Endometrial microvascular endothelial cells (primary cell): ENCODE data around the gene B3GAT1. TPM values are rescaled to one million over a fixed set of nuclear protein-coding genes. Genes with fewer than 3 reads are reported as not detected.
"Not testable (repeated sequence)": the region's sequence is repeated elsewhere in the genome, so short reads cannot be mapped to it uniquely, and the experiment has no call there.

Experiments
- in situ Hi-C: cut with HindIII; loops from 2 replicates; pipeline ENCODE4 v1.10.0; 2017; ENCODE audit warnings: low sequenced_read_pairs, low pct_unique_long_range_greater_than_20kb; ENCODE audit errors: inconsistent ontology term
- total RNA-seq: library from RNA; depleted of rRNA; stranded (reverse); fragments of >200 nt; gene quantifications from one replicate; pipeline ENCODE4 v1.2.3, GENCODE V29; 2015; ENCODE audit errors: inconsistent ontology term

The B3GAT1 gene
- total RNA-seq, 1 donor from 2014 or later = not detected

DNA sequence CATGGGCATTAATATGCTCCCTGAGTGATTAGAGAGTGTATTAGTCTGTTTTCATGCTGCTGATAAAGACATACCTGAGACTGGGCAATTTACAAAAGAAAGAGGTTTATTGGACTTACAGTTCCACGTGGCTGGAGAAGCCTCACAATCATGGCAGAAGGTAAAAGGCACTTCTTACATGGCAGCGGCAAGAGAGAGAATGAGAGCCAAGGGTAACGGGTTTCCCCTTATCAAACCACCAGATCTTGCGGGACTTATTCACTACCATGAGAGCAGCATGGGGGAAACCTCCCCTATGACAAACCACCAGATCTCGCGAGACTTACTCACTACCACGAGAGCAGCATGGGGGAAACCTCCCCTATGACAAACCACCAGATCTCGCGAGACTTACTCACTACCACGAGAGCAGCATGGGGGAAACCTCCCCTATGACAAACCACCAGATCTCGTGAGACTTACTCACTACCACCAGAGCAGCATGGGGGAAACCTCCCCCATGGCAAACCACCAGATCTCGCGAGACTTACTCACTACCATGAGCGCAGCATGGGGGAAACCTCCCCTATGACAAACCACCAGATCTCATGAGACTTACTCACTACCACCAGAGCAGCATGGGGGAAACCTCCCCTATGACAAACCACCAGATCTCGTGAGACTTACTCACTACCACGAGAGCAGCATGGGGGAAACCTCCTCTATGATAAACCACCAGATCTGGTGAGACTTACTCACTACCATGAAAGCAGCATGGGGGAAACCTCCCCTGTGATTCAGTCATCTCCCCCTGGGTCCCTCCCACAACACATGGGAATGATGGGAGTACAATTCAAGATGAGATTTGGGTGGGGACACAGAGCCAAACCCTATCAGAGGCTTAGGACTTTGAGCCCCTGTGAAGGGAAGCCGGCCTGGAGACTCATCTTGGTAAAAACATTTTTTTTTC is 32.4 kb upstream of the B3GAT1 start:
- in situ Hi-C loops = not testable (repeated sequence)

DNA sequence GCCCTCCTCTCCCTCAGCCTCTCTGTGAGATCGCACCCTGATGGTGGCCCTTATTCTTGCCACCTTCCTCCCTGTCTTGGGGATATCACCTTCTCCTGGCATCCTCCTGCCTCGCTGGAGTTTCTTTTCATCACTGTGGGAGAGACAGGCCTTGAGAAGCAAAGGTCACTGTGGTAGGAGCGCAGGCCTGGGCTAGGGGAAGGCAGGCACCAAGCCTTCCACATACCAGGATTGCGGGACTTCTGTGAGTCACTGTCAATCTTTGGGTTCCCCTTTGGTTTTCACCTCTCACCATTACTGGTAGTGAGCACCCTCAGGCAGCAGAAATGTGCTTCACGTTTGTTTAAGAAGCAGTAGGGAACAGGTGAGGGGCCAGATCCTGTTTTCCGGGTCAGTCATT is 31.2 kb upstream of the B3GAT1 start:
- in situ Hi-C loops = no loop called here

- in situ Hi-C loops = no loop called here
These were observed 30.2 kb upstream of the B3GAT1 start for GRCh38 chr11:134442246-134442645.

DNA sequence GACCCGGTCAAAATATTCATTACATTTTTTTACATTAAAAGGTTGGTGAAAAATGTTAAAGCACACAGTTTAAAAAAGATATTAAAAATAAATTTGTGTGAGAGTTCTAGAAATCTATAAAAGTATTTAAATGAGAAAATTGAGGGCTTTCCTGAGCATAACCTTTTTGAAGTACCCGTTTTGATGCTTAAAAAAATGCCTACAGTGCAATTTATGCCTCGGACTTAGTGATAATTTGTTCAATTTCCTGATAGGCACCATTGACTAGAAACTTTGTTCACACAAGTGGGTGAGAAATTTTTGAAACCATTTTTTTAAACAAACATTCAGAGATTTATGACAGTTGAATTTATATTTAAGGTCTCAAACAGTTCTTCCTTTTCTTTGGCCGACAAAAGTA is 29.7 kb upstream of the B3GAT1 start:
- in situ Hi-C loops = no loop called here

DNA sequence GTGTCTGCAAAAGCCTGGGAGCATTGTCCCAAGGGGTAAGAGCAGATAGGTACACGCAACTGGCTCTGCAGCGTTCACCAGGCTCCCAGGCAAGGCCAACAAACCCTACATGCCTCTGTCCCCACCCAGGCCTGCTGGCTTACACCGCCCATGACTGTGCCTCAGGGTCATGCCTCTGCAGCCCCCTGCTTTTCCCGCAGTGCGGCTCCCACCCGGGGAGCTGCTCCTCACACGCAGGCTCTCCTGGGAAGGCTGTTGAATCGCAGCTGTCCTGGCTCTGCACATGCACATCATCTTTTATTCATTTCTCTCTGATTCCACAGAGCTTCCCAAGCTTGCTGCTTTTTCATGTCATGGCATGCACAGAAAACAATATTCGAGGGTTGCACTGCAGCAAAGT is 29.2 kb upstream of the B3GAT1 start:
- in situ Hi-C loops = no loop called here

GRCh38 chr11:134440851-134441250 is 28.8 kb upstream of the B3GAT1 start:
- in situ Hi-C loops = no loop called here

DNA sequence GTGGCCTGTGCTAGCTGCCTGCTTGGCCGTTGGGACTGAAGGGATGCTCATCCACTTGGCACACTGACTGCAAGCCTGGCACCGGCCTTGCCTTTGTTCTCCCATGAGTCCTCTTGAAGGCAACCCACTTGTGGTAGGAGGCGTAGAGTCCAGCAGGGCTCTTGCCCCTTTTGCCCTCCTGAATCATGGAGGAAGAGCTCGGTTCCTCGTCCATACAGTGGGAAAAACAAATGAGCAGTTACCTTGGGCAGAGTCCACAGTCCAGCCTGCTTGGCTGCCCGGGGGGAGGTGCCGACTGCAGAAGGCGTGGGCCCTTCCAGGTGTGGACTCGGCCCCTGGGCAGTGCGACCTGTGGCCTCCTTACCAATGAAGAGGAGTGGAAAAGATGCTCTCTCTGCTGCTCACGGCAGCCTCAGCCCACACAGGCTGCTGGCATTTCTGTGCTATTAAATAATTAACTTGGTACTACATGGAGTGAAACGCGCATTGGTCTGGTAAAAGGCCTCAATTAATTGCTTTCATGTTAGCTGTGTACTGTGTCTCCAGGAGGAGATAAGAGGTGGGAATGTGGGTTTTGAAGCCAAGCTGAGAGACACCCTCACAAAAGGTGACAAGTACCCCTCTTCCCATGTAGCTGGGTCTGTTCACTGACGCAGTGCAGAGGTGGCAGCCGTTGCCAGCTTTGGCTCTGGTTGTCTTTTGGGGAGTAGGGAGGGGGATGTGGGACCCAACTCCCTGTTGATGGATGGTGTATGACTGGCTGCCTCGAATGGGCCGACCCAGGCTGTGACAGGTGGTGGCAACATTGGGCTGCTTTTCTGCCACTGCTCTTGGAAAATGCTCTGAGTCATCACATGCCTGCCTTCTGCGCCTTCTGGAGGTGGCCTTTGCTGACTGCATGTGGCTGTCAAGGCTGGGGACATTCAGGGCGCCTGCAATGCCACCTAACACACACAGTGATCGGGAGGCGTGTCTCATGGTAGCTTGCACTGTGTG is 26.8 kb upstream of the B3GAT1 start:
- in situ Hi-C loops = no loop called here

DNA sequence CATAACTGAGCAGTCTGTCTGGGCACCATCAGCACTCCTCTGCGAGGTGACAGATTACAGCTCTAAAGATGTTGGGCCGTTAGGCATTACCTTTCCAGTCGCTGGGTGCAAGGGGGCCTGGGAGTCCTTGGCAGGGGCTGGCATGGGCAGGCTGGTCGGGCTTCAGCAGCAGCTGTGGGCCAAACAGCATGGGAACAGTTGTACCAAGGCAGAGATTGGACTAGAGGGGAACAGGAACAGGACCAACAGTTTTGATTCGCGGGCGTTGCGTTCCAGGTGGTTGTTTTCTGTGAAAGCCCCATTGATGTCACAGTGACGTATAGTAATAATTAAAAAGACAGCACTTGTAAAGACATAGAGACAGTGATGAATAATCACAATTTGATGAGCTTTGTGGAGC is 25.8 kb upstream of the B3GAT1 start:
- in situ Hi-C loops = no loop called here

DNA sequence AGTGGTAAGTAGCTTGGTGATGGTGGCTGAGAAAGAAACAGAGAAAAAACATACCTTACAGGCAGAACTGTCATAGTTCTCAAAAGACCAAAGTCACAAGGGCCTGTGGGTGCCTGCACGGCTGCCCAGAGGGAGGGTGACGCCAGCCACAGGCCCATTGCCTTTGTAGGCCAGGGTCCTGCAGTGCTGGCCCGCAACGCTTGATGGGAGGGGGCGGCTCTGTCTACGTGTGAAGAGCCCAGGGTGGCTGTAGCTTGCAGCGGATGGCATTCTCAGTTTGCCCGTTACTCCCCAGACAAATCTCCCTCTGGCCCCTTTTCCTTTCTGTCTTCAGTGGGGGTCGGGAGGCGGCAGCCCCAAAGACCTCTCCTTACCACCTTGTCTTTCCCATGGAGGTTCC is 24.7 kb upstream of the B3GAT1 start:
- in situ Hi-C loops = no loop called here

DNA sequence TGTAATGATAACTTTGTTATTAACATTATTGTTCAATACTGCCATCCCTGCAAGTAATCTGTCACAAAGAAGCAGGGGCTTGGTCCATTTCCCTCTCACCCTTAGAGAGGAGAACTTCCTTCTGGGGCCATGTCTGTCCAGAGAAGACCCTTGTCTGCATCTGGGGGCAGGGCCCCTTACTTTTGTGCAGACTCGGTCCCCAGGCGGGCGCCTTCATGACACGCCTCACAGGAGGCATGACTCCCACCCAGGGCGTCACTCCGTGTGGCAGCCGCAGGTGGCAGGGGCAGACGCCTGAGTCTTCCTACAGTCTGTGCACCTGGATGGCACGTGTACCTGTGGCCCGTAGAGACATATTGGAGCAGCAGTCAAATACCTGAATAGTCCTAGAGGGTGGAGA is 21.8 kb upstream of the B3GAT1 start:
- in situ Hi-C loops = no loop called here

DNA sequence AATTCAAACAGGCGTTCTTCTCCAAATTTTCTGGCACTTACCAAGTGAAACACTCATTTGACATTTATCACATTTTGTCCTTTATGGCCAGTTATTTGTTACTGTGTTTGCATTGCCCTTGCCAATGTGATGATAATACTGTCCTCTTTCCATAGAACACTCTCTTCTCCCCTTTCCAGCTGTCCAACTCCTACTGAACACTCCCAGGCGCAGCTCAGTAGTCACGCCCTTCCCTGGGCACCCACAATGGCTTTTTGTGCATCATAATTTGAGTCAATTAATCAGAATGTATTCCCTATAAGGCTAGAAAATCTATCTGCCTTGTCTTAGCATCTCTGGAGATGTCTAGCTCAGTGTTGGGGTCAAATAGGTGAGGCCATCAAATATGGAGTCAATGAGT is 21.2 kb upstream of the B3GAT1 start:
- in situ Hi-C loops = no loop called here

DNA sequence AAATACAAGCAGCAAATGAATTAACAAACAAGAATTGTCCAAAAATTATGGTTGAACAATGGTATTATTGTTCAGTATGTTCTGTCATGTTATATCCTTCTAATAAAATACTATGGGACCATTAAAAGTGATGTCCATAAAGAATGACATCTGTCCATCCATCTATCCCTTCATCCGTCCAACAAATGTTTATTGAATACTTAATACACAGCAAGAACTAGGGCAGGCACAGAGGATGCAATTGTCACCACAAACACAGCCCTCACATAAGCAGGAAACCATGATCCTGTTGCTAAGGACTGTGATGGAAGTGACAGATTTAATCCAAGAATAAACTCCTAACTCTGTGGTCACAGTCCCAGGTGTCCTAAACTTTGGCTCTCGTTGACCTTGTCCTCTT is 20.7 kb upstream of the B3GAT1 start:
- in situ Hi-C loops = no loop called here

- in situ Hi-C loops = no loop called here
These were observed 17.1 kb upstream of the B3GAT1 start for GRCh38 chr11:134429106-134429505.

DNA sequence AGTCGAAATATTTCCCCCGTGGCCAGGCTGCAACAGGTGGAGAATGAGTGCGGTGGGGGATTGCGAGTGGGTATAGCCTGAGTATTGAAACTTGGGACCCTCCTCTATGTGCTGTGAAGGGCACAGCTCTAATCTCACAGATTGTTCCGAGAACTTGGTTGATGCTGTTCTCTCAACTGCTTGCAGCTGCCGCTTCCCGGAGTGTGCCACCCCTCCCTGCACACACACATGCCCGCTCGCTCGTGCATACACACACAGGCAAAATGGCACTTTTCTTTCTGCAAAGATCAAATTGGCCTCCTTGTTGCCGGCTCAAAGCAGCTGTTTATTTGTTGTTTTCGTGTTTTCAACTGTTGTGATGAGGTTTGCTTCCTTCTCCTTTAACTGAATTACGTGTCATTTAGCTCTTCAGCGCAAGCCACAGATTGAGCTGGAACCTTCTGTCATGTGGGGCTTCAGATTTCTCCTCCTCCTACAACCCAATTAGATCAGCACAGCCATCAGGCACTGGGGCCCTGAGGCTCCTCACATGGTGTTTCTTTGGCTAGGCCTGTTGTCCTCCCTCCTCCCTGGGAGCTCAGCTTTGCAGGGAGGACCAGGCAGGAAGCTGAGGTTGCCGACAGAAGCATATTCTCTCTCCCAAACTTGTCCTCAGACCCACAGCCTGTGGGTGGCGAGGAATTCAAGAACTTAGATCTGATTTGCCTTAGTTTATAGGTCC is 13.9 kb upstream of the B3GAT1 start:
- in situ Hi-C loops = no loop called here

- in situ Hi-C loops = no loop called here
These were observed 13.4 kb upstream of the B3GAT1 start for GRCh38 chr11:134425413-134425812.

GRCh38 chr11:134423106-134423505 is 11.1 kb upstream of the B3GAT1 start:
- in situ Hi-C loops = no loop called here

DNA sequence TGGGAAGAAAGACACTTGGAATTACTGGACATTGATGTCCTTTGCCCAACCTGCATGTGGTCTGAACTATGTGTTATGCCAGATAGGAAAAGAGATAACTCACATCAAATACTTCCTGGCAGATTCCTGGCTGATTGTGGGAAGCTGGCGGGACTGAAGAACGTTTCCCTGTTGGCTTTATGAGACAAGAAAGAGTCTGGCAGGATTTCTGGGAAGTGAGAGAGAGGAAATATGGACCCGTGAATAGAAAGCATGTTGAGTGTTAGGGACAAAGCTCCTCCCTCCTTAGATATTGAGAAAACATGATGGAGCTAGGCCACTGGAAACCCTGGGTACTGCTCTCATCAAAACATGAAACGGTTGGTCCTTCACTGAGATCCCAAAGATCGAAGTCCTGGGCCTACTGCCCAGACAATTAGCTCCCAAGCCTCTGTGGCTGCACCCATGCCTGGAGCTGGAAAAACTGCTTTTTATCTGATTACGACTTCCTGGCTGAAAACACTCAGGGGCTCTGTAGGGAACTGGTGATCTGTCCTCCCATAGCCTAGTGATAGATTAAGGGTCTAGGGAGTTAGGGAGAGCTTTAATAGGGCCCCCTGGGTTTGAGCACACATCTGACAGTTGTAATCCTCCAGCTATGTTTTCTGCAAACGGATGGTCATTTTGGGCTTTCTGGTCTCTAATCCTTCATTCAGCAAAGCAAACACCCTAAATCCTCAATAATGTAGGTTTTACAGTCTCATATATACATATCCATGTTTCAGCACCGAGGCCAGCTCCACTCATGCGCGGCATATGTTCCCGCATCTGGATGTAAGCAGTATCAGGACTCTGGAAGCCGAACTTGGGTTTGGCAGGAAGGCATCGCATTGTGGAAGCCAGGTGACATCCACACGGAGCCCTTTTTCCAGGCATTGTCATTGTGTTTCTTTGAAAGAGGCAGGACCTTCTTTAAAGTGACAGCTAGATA is 6.1 kb upstream of the B3GAT1 start:
- in situ Hi-C loops = no loop called here

DNA sequence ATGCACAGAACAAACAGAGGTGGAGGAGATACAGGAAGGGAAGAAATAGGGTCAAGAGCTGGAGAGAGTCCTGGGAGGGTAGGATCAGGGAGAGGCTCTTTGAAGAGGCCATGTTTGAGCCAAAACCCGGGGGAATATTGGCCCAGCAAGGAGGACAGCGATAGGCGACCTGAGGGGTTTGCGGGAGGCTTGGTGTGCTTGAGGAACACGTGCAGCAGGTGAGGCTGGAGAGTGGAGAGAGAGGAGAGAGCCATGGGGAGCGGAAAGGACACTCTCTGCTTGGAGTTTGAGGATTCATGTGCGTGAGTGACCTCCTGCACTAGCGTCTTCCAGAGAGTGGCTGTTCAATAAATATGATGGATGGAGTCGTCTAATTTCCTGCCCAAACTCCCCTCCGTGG is 4.7 kb upstream of the B3GAT1 start:
- in situ Hi-C loops = no loop called here
